Aorta (tissue), 5 donors: ENCODE results near the gene CC2D1A. TPM values are rescaled to one million over a fixed set of nuclear protein-coding genes. Genes with fewer than 3 reads are reported as not detected.

ENCODE experiments used
- ATAC-seq: fragments of 200-7000 bp; cut with Tn5 transposase; one replicate; pipeline ENCODE4 v1.9.1; 2022; ENCODE audit warnings: moderate library complexity; ENCODE audit not compliant: low FRiP score
- DNase-seq, 2 donors: peaks; one replicate each; pipeline ENCODE4 v3.0.0-alpha.2; 2020
- H3K27ac ChIP-seq, 2 donors: one replicate each; pipeline ENCODE4 v1.5.1; 2013; ENCODE audit warnings: low read length in 2 of 2, mild to moderate bottlenecking in 2 of 2, moderate library complexity in 2 of 2, control low read depth in 1 of 2, inconsistent platforms in 1 of 2, low read depth in 1 of 2
- H3K27me3 ChIP-seq, 2 donors: one replicate each; pipeline ENCODE4 v1.6.1; 2013; ENCODE audit warnings: control low read depth in 1 of 2, low read length in 1 of 2, mild to moderate bottlenecking in 1 of 2, moderate library complexity in 1 of 2; ENCODE audit not compliant: insufficient read depth in 2 of 2, control insufficient read depth in 1 of 2
- H3K36me3 ChIP-seq, 2 donors: one replicate each; pipeline ENCODE4 v1.6.1; 2013; ENCODE audit warnings: control low read depth in 1 of 2, low read length in 1 of 2, mild to moderate bottlenecking in 1 of 2; ENCODE audit not compliant: insufficient read depth in 2 of 2, control insufficient read depth in 1 of 2
- H3K4me1 ChIP-seq, 2 donors: one replicate each; pipeline ENCODE4 v1.6.1; 2013; ENCODE audit warnings: low read length in 2 of 2, control low read depth in 1 of 2, mild to moderate bottlenecking in 1 of 2, moderate library complexity in 1 of 2; ENCODE audit not compliant: insufficient read depth in 2 of 2, control insufficient read depth in 1 of 2
- H3K4me3 ChIP-seq, 2 donors: one replicate each; pipeline ENCODE4 v1.5.1; 2013; ENCODE audit warnings: low read length in 2 of 2, control low read depth in 1 of 2, mild to moderate bottlenecking in 1 of 2
- H3K9me3 ChIP-seq: one replicate; pipeline ENCODE4 v1.6.1; 2013; ENCODE audit warnings: mild to moderate bottlenecking, low read length; ENCODE audit not compliant: control insufficient read depth
- WGBS, 2 donors: extraction: QIAGEN DNeasy Blood & Tissue Kit; methylation state at CpG; one replicate each; pipeline ENCODE4 v1.1.7; 2013; 5-methylcytosine and 5-hydroxymethylcytosine counted together
- intact Hi-C, 2 donors: fragments of 100-400 bp; cut with DNase I; formaldehyde crosslinking; loops; one replicate each; pipeline versions ENCODE4 v1.14.2 to v1.15.0; 2022
- polyA plus RNA-seq, 2 donors: library from polyadenylated mRNA; stranded (reverse); fragments of 200-250 nt; gene quantifications; one replicate each; pipeline ENCODE4 v1.2.3, GENCODE V29; 2013
- total RNA-seq, 2 donors: library from RNA; stranded (reverse); fragmentation: NEBNext Ultra II Directional; extraction: Animal tissue kit (Norgen Biotek cat#: 25700); gene quantifications; one replicate each; pipeline ENCODE4 v1.2.1, GENCODE V29; 2021
- donor health status: healthy with polysubstance abuse.
- donor health status: Bipolar disorder and iron deficiency.
- donor health status: DM: no; HTN: no; CAD: no.
- donor health status: DM: no; HTN: no; CAD: no.
- donor health status: DM: yes; HTN: yes; CAD: no.

CC2D1A gene
- total and polyA plus RNA-seq, 4 donors: 22.3 to 67.6 (median 32.0) TPM

GRCh38 chr19:13959141-13959961 lies 53.4 kb downstream of the CC2D1A start:
- no peak for ATAC-seq
- Histone ChIP-seq H3K27me3 (no peaks in the 10 kb centered on the region), H3K27ac (no peak overlapping the region), H3K4me3 (no peak overlapping the region), H3K9me3 (no peaks in the 10 kb centered on the region), H3K4me1 (no peaks in the 10 kb centered on the region), H3K36me3 (peaks cover 0 to 5% of the 10 kb centered on the region in 2 donors)
- intact Hi-C loops: loop anchor here in 1 of 2 donors (10.0 kb wide), 1 partner anchor 45 kb away; the partner anchor contains the start of gene RFX1
- DNase-seq: peak in 1 of 2 donors; percentile 75
- WGBS, 2 donors: 82 to 87% methylated on average over 33 to 41 of the region's 41 CpGs

DNA sequence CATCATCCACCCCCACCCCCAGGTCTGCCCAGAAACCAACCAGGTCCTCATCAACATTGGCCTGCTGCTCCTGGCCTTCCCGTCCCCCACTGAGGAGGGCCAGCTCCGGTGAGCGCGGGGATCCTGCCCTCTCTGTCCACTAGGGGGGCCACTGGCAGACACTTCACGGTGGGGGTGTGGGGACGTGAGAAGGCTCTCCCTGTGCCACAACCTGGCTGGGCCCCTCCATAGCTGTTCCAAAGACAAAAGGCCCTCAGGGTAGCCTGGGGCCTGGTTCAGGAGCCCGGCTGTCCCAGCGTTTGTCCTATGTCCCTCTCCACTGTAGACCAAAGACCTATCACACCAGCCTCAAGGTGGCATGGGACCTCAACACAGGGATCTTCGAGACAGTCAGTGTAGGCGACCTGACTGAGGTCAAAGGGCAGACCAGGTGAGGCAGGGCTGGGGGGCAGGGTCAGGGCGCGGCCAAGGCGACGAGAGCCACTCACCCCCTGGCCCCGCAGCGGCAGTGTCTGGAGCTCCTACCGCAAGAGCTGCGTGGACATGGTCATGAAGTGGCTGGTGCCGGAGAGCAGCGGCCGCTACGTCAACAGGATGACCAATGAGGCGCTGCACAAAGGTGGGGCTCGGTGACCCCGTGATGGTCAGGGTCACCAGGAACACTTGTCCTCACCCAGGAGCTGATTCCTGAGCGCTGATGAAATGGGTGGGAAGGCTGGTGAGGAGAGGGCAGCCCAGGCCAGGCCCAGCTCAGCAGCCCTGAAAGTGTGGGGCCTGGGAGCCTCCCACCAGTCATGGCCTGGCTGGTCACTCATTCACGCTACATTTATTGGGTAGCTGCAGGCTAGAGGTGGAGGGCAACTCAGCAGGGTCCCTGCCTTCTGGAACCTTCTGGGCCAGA lies 54.2 kb downstream of the CC2D1A start:
- intact Hi-C loops: loop anchor here in 1 of 2 donors (10.0 kb wide), 1 partner anchor 45 kb away; the partner anchor contains the start of gene RFX1
- ATAC-seq: no peak
- H3K4me3 ChIP-seq: no peak overlapping the region
- H3K27ac ChIP-seq: no peak overlapping the region
- no peaks in the 10 kb centered on the region for H3K9me3 ChIP-seq
- peaks cover 0 to 5% of the 10 kb centered on the region in 2 donors for H3K36me3 ChIP-seq
- 83 to 86% methylated on average over 27 of the region's 27 CpGs for WGBS, 2 donors
- no peaks in the 10 kb centered on the region for H3K4me1 ChIP-seq
- no peaks in the 10 kb centered on the region for H3K27me3 ChIP-seq
- peak in 1 of 2 donors; percentile 73 for DNase-seq

DNA sequence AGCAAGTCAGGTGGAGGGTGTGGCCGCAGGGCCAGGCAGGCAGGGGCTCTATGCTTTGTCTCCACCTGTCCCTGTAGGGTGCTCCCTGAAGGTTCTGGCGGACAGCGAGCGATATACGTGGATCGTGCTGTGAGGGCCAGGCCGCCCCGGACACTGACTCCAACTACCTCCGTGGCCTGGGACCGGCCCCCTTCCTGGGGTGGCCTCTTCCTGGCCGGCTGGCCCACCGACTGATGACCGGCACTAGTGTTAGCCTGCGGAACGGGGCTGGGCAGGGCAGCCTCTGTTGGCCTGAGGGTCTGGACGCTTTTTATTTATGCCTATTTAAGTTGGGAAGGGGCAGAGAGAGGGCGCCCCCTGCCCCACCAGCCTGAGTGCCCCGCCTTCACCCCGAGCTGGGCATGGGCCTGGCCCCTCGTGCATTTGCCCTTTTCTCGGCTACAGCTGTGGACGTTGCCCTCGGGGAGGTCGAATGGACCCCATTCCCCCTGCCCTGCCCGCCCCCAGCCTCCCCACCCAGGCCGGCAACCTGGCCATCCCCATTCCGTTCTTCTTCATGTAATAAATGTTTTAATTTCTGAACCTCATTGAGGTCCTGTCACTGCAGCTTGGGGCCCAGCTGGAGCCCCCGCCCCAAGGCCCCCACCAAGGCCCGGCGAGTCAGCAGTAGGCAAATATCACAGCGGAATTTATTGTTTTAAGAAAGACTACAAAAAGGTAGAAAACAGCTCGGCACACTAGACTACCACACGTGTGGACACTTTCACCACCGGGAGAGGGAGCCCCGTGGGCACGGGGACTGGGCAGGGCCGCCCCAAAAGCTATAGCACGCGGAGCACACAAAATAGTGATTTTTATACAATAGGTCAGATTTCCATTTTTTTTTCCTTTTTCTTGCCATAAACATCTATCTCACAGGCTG lies 55.1 kb downstream of the CC2D1A start:
- WGBS, 2 donors: 88 to 91% methylated on average over 37 to 39 of the region's 39 CpGs
- no peaks in the 10 kb centered on the region for H3K27me3 ChIP-seq
- H3K27ac ChIP-seq: no peak overlapping the region
- H3K9me3 ChIP-seq: no peaks in the 10 kb centered on the region
- H3K4me1 ChIP-seq: no peaks in the 10 kb centered on the region
- DNase-seq (peak in 1 of 2 donors; percentile 76), ATAC-seq (no peak)
- peaks cover 0 to 5% of the 10 kb centered on the region in 2 donors for H3K36me3 ChIP-seq
- intact Hi-C loops: no loop called here
- H3K4me3 ChIP-seq: no peak overlapping the region

DNA sequence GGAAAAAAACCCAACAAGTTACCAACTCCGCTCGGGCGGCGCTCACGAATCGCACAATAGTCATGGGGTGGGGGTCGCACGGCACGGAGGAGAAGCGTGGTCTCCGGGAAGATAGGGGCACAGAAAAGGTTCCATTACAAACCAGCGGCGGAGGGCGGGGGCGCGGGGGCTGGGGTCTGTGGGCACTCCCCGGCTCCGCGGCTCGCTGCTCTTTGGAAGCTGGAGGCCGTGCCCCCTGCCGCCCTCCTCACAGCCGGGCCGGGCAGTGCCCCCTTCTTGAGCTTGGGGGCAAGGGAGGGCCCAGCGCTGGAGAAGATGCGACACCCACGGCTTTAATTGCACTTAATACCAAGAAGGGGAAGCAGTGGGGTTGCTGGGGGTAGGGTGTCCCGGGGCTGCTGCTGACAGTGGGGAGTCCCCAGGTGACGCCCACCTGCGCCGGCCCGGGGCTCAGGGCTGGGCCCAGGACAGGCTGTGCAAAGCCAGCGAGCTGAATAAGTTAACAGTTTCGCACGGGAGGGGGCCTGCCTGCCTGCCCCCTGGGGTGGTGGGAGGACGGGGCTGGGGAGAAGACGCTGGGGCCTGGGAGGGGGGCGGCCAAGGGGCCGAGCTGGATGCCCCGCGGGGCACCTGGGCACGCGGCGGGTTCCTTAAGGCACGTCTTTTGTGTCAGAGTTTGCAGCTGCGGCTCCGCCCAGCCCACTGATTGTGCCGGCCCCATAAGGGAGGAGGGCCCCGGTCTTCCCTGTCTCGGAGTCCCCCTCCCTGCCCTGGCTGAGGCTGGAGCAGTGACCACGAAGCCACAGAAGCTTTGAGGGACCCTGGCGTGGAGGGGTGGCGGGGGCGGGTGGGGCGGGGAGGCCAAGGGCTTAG lies 56.1 kb downstream of the CC2D1A start:
- peak; percentile 53 to 79 for DNase-seq
- Histone ChIP-seq H3K4me1 (no peaks in the 10 kb centered on the region), H3K9me3 (no peaks in the 10 kb centered on the region), H3K27ac (no peak overlapping the region), H3K27me3 (no peaks in the 10 kb centered on the region), H3K36me3 (peaks cover 0 to 2% of the 10 kb centered on the region in 2 donors), H3K4me3 (no peak overlapping the region)
- WGBS, 2 donors: 74 to 76% methylated on average over 49 to 55 of the region's 55 CpGs
- intact Hi-C loops: no loop called here
- ATAC-seq: peak; percentile 13

DNA sequence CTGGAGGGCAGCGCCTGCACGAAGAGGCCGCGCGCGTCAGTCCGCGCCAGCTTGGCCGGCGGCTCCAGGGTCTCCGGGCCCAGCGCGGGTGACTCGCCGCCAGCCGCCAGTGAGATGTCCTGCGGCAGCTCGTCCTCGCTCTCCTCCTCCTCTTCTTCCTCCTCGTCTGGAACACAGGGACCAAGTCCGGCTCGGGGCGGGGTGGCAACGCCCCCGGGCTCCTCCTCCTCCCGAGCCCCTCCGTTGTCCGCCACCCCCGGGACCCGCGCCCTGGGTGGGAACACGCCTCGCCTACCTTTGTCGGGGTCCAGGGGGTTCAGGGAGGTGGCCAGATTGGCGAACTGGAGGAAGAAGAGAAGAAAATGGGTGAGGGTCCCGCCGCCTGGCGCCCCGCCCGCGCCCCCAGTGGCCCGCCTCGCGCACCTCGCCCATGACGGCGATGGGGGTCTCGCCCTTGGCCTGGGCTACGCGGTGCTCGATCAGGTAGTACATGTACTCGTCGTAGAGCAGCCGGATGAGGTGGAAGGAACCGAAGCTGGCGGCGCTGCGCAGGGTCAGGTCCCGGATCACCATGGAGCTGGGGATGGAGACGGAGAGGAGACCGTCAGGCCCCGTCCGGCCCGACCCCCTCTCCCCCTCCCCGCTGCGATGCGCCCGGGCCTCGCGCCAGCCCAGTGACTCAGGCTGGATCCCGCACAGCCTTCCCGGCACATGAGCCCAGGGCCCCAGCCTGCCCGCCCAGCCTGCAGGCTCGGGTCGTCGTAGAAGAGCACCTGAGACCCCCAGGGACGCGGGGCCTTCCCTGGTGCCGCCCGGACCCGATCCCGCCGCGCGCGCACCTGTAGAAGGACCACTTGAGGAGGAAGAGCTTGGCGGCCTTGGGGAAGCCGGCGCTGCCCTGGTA lies 57.0 kb downstream of the CC2D1A start:
- no peaks in the 10 kb centered on the region for H3K27me3 ChIP-seq
- intact Hi-C loops: no loop called here
- no peak overlapping the region for H3K27ac ChIP-seq
- H3K9me3 ChIP-seq: no peaks in the 10 kb centered on the region
- H3K4me1 ChIP-seq: no peaks in the 10 kb centered on the region
- WGBS, 2 donors: 62 to 69% methylated on average over 76 to 89 of the region's 89 CpGs
- DNase-seq (peak; percentile 64 to 86), ATAC-seq (peak; percentile 23)
- no peak overlapping the region for H3K4me3 ChIP-seq
- peaks cover 0 to 2% of the 10 kb centered on the region in 2 donors for H3K36me3 ChIP-seq

DNA sequence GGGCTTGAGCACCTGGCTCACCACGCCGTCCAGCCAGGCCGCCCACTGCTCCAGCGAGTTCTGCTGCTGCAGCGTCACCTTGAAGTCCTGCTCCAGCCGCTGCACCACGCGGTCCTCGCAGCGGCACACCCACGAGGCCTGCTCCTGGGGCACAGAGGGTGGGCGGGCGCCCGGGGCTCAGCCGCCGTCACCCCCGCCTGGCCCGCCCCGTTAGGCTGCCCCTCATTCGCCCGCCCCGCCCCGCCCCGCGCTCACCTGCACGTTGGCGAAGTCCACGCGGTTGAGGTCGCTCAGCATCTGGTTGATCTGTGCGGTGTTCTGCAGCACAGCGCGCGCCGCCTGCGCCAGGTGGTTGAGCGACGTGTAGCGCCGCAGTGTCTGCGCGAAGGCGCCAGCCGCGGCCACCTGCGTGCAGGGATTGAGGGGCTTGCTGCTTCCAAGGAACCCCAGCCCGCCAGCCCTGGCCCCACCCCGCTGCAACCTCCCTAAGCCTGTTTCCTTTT lies 57.7 kb downstream of the CC2D1A start:
- Histone ChIP-seq H3K27me3 (no peaks in the 10 kb centered on the region), H3K27ac (no peak overlapping the region), H3K4me1 (no peaks in the 10 kb centered on the region), H3K9me3 (no peaks in the 10 kb centered on the region), H3K36me3 (peaks cover 0 to 2% of the 10 kb centered on the region in 2 donors), H3K4me3 (no peak overlapping the region)
- DNase-seq: peak in 1 of 2 donors; percentile 71
- intact Hi-C loops: no loop called here
- no peak for ATAC-seq
- WGBS, 2 donors: 88 to 91% methylated on average over 43 to 48 of the region's 48 CpGs

GRCh38 chr19:13964776-13965175 lies 58.8 kb downstream of the CC2D1A start:
- DNase-seq (no peak), ATAC-seq (no peak)
- Histone ChIP-seq H3K36me3 (peaks cover 0 to 2% of the 10 kb centered on the region in 2 donors), H3K4me1 (no peaks in the 10 kb centered on the region), H3K27me3 (no peaks in the 10 kb centered on the region), H3K4me3 (no peak overlapping the region), H3K27ac (no peak overlapping the region), H3K9me3 (no peaks in the 10 kb centered on the region)
- 88 to 89% methylated on average over 5 of the region's 5 CpGs for WGBS, 2 donors
- intact Hi-C loops: no loop called here
